Measurements from ENCODE around the gene AKAP13. TPM values are rescaled to one million over a fixed set of nuclear protein-coding genes. Genes with fewer than 3 reads are reported as not detected.

AKAP13 gene
- total RNA-seq, 4 donors from 2014 or later, result 105 to 167 (median 129) TPM

- no peak for DNase-seq (ENCODE audit: low spot score in 2 of 2)
- no peak overlapping the region for H3K4me3 ChIP-seq (ENCODE audit: low read depth, poor library complexity, severe bottlenecking)
- TF ChIP-seq, protein P1, sequence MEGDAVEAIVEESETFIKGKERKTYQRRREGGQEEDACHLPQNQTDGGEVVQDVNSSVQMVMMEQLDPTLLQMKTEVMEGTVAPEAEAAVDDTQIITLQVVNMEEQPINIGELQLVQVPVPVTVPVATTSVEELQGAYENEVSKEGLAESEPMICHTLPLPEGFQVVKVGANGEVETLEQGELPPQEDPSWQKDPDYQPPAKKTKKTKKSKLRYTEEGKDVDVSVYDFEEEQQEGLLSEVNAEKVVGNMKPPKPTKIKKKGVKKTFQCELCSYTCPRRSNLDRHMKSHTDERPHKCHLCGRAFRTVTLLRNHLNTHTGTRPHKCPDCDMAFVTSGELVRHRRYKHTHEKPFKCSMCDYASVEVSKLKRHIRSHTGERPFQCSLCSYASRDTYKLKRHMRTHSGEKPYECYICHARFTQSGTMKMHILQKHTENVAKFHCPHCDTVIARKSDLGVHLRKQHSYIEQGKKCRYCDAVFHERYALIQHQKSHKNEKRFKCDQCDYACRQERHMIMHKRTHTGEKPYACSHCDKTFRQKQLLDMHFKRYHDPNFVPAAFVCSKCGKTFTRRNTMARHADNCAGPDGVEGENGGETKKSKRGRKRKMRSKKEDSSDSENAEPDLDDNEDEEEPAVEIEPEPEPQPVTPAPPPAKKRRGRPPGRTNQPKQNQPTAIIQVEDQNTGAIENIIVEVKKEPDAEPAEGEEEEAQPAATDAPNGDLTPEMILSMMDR (IDR thresholded peaks at IDR 0.05), result no peak
- no peak for TF ChIP-seq POLR2A (IDR thresholded peaks at IDR 0.05)
- intact Hi-C loops (cut with DNase I; ENCODE audit: low total_unique reads), result no loop called here
- WGBS, 2 donors, result 93 to 95% methylated on average over 10 of the region's 10 CpGs
Measured at GRCh38 chr15:85421116-85421925, 40.9 kb downstream of the AKAP13 start.

DNA sequence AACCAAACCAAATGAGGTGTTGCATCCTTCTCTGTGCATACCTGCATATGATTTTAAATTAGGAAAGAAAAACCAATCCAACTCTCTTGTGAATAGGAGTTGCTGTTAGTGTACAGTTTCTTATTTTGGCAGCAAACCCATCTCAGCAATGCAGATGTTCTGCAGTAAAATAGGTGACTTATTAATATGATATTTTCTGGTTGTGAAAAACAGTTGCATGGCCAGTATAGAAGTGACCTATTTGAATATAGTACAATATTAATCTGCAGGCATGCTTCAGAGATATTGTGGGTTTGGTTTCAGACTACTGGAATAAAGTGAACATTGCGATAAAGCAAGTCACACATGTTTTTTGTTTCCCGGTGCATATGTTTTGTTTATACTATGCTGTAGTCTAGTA is 42.2 kb downstream of the AKAP13 start:
- no peak for TF ChIP-seq POLR2A (IDR thresholded peaks at IDR 0.05)
- TF ChIP-seq, protein P1 (IDR thresholded peaks at IDR 0.05), result no peak
- DNase-seq (ENCODE audit: low spot score in 2 of 2), result no peak
- no peak overlapping the region for H3K4me3 ChIP-seq (ENCODE audit: low read depth, poor library complexity, severe bottlenecking)
- WGBS, 2 donors, result 95 to 97% methylated on average over 2 of the region's 2 CpGs
- intact Hi-C loops (cut with DNase I; ENCODE audit: low total_unique reads), result no loop called here

GRCh38 chr15:85423256-85423655 is 42.9 kb downstream of the AKAP13 start:
- intact Hi-C loops (cut with DNase I; ENCODE audit: low total_unique reads), result no loop called here
- H3K4me3 ChIP-seq (ENCODE audit: low read depth, poor library complexity, severe bottlenecking), result no peak overlapping the region
- TF ChIP-seq, protein P1 (IDR thresholded peaks at IDR 0.05), result no peak
- TF ChIP-seq POLR2A (IDR thresholded peaks at IDR 0.05), result no peak
- DNase-seq (ENCODE audit: low spot score in 2 of 2), result no peak

GRCh38 chr15:85424154-85424553 is 43.8 kb downstream of the AKAP13 start:
- DNase-seq (ENCODE audit: low spot score in 2 of 2), result no peak
- WGBS, 2 donors, result 88 to 93% methylated on average over 1 of the region's 1 CpG

GRCh38 chr15:85426481-85426880 is 46.1 kb downstream of the AKAP13 start:
- intact Hi-C loops (cut with DNase I; ENCODE audit: low total_unique reads), result no loop called here
- WGBS, 2 donors, result 93 to 97% methylated on average over 1 of the region's 1 CpG
- H3K4me3 ChIP-seq (ENCODE audit: low read depth, poor library complexity, severe bottlenecking), result no peak overlapping the region
- no peak for TF ChIP-seq POLR2A (IDR thresholded peaks at IDR 0.05)
- DNase-seq (ENCODE audit: low spot score in 2 of 2), result no peak

More at GRCh38 chr15:85424154-85424553, 43.8 kb downstream of the AKAP13 start:
- intact Hi-C loops (cut with DNase I; ENCODE audit: low total_unique reads), result no loop called here
- TF ChIP-seq, protein P1 (IDR thresholded peaks at IDR 0.05), result no peak
- no peak for TF ChIP-seq POLR2A (IDR thresholded peaks at IDR 0.05)
- H3K4me3 ChIP-seq (ENCODE audit: low read depth, poor library complexity, severe bottlenecking), result no peak overlapping the region

- WGBS, 2 donors, result 95% methylated on average over 5 of the region's 5 CpGs
- intact Hi-C loops (cut with DNase I; ENCODE audit: low total_unique reads), result no loop called here
- TF ChIP-seq POLR2A (IDR thresholded peaks at IDR 0.05), result no peak
- TF ChIP-seq, protein P1 (IDR thresholded peaks at IDR 0.05), result no peak
- no peak for DNase-seq (ENCODE audit: low spot score in 2 of 2)
- H3K4me3 ChIP-seq (ENCODE audit: low read depth, poor library complexity, severe bottlenecking), result no peak overlapping the region
Measured at GRCh38 chr15:85427286-85428028, 47.1 kb downstream of the AKAP13 start.
